SKM-1 (cell line): ENCODE results near the gene URAD.

Source experiments
- DNase-seq: peaks from one replicate; lab custom pipeline; 2025; ENCODE audit not compliant: unreplicated experiment; lab: John Stamatoyannopoulos, UW

The URAD gene

GRCh38 chr13:28001049-28001448 lies 12.6 kb upstream of the URAD start:
- no peak for DNase-seq

GRCh38 chr13:28000567-28000966 lies 12.1 kb upstream of the URAD start:
- no peak for DNase-seq

- no peak for DNase-seq
Measured at GRCh38 chr13:27997904-27998522, 9.5 kb upstream of the URAD start.

- DNase-seq: no peak
Measured at GRCh38 chr13:27991881-27992280, 3.4 kb upstream of the URAD start.

- no peak for DNase-seq
Measured at GRCh38 chr13:27985600-27985999, 2.9 kb downstream of the URAD start.

- no peak for DNase-seq
Measured at GRCh38 chr13:27982361-27982760, 6.1 kb downstream of the URAD start.

GRCh38 chr13:27981006-27981708 lies 7.3 kb downstream of the URAD start:
- no peak for DNase-seq

- DNase-seq: no peak
Measured at GRCh38 chr13:27980280-27980998, 8.1 kb downstream of the URAD start.

- no peak for DNase-seq
Measured at GRCh38 chr13:27979765-27980279, 8.7 kb downstream of the URAD start.

GRCh38 chr13:27979001-27979643 lies 9.4 kb downstream of the URAD start:
- no peak for DNase-seq

- DNase-seq: no peak
Measured at GRCh38 chr13:27978301-27978968, 10.1 kb downstream of the URAD start.

- DNase-seq: no peak
Measured at GRCh38 chr13:27977476-27978300, 10.8 kb downstream of the URAD start.

- no peak for DNase-seq
Measured at GRCh38 chr13:27976362-27977091, 12.0 kb downstream of the URAD start.

GRCh38 chr13:27975564-27976361 lies 12.7 kb downstream of the URAD start:
- DNase-seq: no peak

- no peak for DNase-seq
Measured at GRCh38 chr13:27973961-27974662, 14.4 kb downstream of the URAD start.

- no peak for DNase-seq
Measured at GRCh38 chr13:27973291-27973690, 15.2 kb downstream of the URAD start.

GRCh38 chr13:27972478-27972820 lies 16.0 kb downstream of the URAD start:
- no peak for DNase-seq
